ENCODE measurements around the gene STK32B.

GRCh38 chr4:5055411-5055810 lies 4.1 kb downstream of the STK32B start:
- TF ChIP-seq CTCF (IDR thresholded peaks at IDR 0.05) (no peak), SIN3A (IDR thresholded peaks at IDR 0.05; ENCODE audit: borderline replicate concordance, insufficient read depth, low read depth, low read length) (no peak), REST (IDR thresholded peaks at IDR 0.05; ENCODE audit: insufficient read depth in 1 of 2, low read depth in 2 of 2, low read length in 1 of 2) (no peak), POLR2AphosphoS5 (IDR thresholded peaks at IDR 0.05; ENCODE audit: low read depth, low read length) (no peak), TCF7L2 (IDR thresholded peaks at IDR 0.05; ENCODE audit: low read depth, low read length) (no peak)

All from Panc1 (cell line).